Measurements from ENCODE around the gene EDNRB.

The EDNRB gene

DNA sequence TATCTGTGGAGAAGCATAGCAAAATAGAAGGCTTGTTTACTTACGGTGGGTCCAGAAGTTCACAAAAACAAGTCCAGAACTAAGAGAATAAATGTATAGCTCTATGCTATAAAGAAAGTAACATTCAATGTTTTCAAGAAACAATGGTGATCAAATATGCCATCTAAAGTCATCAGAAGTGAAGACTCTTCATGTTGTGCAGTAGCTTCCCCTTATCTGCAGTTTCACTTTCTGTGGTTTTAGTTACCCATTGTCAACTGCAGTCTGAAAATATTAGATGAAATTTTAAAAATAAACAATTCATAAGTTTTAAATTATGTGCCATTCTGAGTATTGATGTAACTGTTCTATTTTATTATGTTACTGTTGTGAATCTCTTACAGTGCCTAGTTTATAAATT lies 72.5 kb downstream of the EDNRB start:
- H3K27ac ChIP-seq (ENCODE audit: poor library complexity, severe bottlenecking), result no peak overlapping the region
- no peak overlapping the region for H3K4me3 ChIP-seq (ENCODE audit: severe bottlenecking)
- H3K9me3 ChIP-seq (ENCODE audit: severe bottlenecking), result no peaks in the 10 kb centered on the region
- no peak for DNase-seq (ENCODE audit: low spot score)
- no peaks in the 10 kb centered on the region for H3K4me1 ChIP-seq (ENCODE audit: insufficient read depth, poor library complexity, severe bottlenecking)
- TF ChIP-seq CTCF (IDR thresholded peaks at IDR 0.05; ENCODE audit: poor library complexity, severe bottlenecking), result no peak
- no peak for ATAC-seq (ENCODE audit: low read depth)
- H3K27me3 ChIP-seq (ENCODE audit: insufficient read depth, poor library complexity, severe bottlenecking), result no peaks in the 10 kb centered on the region
- no peaks in the 10 kb centered on the region for H3K36me3 ChIP-seq (ENCODE audit: low read depth)

Measured in RWPE2 (cell line).